ENCODE data around the gene SIMC1.

GRCh38 chr5:176369934-176370711, 131.9 kb downstream of the SIMC1 start:
- TF ChIP-seq TCF4 (CRISPR knock-in tag; IDR thresholded peaks at IDR 0.05; ENCODE audit: borderline replicate concordance) (no peak), ZFP3 (CRISPR knock-in tag; IDR thresholded peaks at IDR 0.05) (no peak), ESRRG (CRISPR knock-in tag; IDR thresholded peaks at IDR 0.05) (no peak), ARNTL (CRISPR knock-in tag; IDR thresholded peaks at IDR 0.05; ENCODE audit: borderline replicate concordance, low read depth) (no peak), ZFP30 (CRISPR knock-in tag; IDR thresholded peaks at IDR 0.05) (no peak), GLIS3 (CRISPR knock-in tag; IDR thresholded peaks at IDR 0.05) (no peak), TOX (CRISPR knock-in tag; IDR thresholded peaks at IDR 0.05; ENCODE audit: borderline replicate concordance) (no peak), SNAI2 (CRISPR knock-in tag; IDR thresholded peaks at IDR 0.05) (no peak), PATZ1 (CRISPR knock-in tag; IDR thresholded peaks at IDR 0.05; ENCODE audit: borderline replicate concordance) (no peak), CSDC2 (CRISPR knock-in tag; IDR thresholded peaks at IDR 0.05) (no peak)
